ENCODE measurements around the gene UBD.

DNA sequence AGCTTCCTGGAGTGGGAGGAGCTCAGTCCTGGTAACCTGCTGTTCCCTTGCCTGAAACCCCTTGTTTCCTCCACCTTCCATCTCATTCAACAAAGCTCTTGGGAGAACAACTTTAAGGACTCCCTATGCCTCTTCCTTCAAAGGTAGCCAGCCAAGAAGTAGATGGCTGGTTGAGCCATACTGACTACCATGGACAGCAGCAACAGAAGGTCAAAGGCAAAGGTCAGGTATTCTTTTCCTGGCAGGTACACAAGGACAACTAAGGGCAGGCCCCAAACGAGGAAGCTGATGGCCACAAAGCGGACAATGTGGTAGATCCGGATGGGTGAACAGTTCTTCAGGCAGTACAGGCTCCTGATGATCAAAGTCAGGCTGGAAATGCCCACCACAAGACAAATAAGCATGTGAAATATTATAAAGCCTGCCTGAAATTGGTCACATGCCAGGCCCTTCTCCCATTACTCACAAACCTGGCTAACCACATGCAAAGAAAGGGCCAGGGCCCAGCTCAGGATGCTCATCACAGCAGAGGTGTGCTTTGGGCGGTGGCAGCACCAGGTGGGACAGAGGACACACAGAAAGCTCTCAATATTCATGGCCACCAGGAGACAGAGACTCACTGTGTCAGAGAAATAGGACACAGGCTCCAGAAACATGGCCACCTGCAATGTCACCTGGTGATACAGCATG, 21.7 kb downstream of the UBD start:
- TF ChIP-seq, protein P1, sequence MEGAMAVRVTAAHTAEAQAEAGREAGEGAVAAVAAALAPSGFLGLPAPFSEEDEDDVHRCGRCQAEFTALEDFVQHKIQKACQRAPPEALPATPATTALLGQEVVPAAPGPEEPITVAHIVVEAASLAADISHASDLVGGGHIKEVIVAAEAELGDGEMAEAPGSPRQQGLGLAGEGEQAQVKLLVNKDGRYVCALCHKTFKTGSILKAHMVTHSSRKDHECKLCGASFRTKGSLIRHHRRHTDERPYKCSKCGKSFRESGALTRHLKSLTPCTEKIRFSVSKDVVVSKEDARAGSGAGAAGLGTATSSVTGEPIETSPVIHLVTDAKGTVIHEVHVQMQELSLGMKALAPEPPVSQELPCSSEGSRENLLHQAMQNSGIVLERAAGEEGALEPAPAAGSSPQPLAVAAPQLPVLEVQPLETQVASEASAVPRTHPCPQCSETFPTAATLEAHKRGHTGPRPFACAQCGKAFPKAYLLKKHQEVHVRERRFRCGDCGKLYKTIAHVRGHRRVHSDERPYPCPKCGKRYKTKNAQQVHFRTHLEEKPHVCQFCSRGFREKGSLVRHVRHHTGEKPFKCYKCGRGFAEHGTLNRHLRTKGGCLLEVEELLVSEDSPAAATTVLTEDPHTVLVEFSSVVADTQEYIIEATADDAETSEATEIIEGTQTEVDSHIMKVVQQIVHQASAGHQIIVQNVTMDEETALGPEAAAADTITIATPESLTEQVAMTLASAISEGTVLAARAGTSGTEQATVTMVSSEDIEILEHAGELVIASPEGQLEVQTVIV (IDR thresholded peaks at IDR 0.05; ENCODE audit: borderline replicate concordance, partially characterized antibody), result no peak
- TF ChIP-seq BACH1 (IDR thresholded peaks at IDR 0.05; ENCODE audit: borderline replicate concordance) (no peak), SPI1 (IDR thresholded peaks at IDR 0.05; ENCODE audit: borderline replicate concordance, insufficient read depth, low read depth, low read length) (no peak), SUZ12 (IDR thresholded peaks at IDR 0.05; ENCODE audit: unreplicated experiment) (no peak), EZH2 (IDR thresholded peaks at IDR 0.05; ENCODE audit: borderline replicate concordance, control insufficient read depth, low read depth, low read length) (no peak), HCFC1 (IDR thresholded peaks at IDR 0.05; ENCODE audit: low read length) (no peak), KDM1A (IDR thresholded peaks at IDR 0.05; ENCODE audit: borderline replicate concordance) (no peak), PML (IDR thresholded peaks at IDR 0.05; ENCODE audit: low read length) (no peak), POLR2AphosphoS5 (IDR thresholded peaks at IDR 0.05; ENCODE audit: low read length) (no peak), ZNF274 (IDR thresholded peaks at IDR 0.05; ENCODE audit: insufficient read depth, insufficient read length) (no peak)
- TF ChIP-seq, protein P2, sequence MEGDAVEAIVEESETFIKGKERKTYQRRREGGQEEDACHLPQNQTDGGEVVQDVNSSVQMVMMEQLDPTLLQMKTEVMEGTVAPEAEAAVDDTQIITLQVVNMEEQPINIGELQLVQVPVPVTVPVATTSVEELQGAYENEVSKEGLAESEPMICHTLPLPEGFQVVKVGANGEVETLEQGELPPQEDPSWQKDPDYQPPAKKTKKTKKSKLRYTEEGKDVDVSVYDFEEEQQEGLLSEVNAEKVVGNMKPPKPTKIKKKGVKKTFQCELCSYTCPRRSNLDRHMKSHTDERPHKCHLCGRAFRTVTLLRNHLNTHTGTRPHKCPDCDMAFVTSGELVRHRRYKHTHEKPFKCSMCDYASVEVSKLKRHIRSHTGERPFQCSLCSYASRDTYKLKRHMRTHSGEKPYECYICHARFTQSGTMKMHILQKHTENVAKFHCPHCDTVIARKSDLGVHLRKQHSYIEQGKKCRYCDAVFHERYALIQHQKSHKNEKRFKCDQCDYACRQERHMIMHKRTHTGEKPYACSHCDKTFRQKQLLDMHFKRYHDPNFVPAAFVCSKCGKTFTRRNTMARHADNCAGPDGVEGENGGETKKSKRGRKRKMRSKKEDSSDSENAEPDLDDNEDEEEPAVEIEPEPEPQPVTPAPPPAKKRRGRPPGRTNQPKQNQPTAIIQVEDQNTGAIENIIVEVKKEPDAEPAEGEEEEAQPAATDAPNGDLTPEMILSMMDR (IDR thresholded peaks at IDR 0.05 in 2 of 3, conservative IDR thresholded peaks at IDR 0.05 in 1 of 3; ENCODE audit: control insufficient read depth in 2 of 3, extremely low read depth in 1 of 3, insufficient read depth in 1 of 3, low read depth in 3 of 3, low read length in 3 of 3), result no peak

Data from GM12878 (cell line).